Posterior vena cava (tissue), 2 donors: ENCODE measurements around the gene PPFIBP2. TPM values are rescaled to one million over a fixed set of nuclear protein-coding genes. Genes with fewer than 3 reads are reported as not detected.
"Not testable (repeated sequence)": the region's sequence is repeated elsewhere in the genome, so short reads cannot be mapped to it uniquely, and the experiment has no call there.

ENCODE experiments used
- DNase-seq: peaks from one replicate; pipeline ENCODE4 v3.0.0-alpha.2; 2020; ENCODE audit warnings: low spot score
- intact Hi-C, 2 donors: fragments of 100-400 bp; cut with DNase I; formaldehyde crosslinking; loops; one replicate each; pipeline versions ENCODE4 v1.14.1 to v1.14.2; 2022 to 2023
- total RNA-seq, 2 donors: library from RNA; stranded (reverse); fragmentation: NEBNext Ultra II Directional; extraction: Animal tissue kit (Norgen Biotek cat#: 25700); gene quantifications; one replicate each; pipeline ENCODE4 v1.2.1, GENCODE V29; 2021
- donor health status: DM: yes; HTN: yes; CAD: no.
- donor health status: DM: yes; HTN: yes; CAD: no.

PPFIBP2 gene
- total RNA-seq, 2 donors from 2014 or later = 13.8 to 24.6 TPM

DNA sequence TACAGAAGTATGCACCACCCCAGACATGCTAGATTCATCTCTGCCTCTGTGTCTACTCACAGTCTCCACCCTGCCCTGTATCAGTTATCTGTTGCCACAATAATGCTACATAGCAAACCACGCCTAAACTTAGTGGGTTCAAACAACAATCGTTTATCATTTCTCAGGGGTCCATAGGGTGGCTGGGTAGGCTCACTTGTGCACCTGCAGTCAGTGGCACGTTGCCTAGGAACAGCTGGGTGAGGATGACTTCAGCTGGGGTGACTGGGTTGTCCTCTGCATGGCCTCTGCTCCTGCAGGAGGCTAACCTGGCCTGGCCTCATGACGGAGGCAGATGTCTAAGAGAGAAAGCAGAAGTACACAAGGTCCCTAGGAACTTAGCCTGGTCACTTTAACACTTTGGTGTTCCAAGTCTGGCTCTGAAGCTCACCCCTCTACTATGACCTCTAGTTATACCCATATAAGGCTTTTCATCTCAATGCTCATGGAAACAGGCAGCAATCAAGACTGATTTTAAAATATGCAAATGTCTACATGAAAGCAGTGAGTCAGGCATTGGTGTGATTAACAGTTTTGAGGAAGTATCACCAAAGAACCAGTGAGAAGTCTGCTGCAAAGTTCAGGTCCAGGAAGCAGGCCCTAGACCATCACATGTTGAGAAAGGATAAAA lies 17.8 kb upstream of the PPFIBP2 start:
- DNase-seq = no peak
- intact Hi-C loops = no loop called here

DNA sequence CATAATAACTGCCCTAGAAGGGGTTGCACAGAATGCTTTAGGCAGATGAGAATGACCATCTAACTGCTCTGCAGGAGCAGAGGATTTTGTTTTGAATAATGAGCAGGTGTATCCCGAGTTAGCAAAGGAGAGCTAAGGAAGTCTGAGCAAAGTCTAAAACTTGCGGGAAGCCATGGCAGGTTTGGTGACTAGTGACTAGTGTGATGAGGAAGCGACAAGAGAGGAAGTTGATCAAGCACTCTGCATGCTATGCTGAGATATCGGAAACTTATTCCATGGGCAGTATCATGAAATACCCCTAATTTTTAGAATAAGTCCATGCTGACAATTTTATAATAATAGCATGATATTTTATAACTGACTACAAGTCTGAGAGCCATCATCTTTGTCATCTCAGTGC lies 15.6 kb upstream of the PPFIBP2 start:
- no peak for DNase-seq
- intact Hi-C loops = no loop called here

DNA sequence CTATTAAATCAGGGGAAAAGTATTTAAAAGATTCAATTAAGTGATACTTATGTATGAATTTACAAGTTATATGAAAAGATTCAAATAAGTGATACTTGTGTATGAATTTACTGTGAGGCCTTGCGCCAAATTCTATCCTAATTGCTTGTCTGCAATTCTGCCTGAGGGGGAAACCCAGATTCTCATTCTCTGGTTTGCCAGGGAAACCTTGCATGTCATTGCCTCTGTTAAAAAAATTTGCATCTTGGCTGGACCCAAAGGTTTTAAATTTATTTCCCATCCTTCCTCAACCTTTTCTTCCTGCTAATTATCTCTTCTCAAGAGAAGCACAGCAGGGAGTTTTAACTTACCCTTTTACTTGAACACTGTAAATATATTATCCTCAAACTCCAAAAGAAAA lies 14.7 kb upstream of the PPFIBP2 start:
- no peak for DNase-seq
- intact Hi-C loops = no loop called here

DNA sequence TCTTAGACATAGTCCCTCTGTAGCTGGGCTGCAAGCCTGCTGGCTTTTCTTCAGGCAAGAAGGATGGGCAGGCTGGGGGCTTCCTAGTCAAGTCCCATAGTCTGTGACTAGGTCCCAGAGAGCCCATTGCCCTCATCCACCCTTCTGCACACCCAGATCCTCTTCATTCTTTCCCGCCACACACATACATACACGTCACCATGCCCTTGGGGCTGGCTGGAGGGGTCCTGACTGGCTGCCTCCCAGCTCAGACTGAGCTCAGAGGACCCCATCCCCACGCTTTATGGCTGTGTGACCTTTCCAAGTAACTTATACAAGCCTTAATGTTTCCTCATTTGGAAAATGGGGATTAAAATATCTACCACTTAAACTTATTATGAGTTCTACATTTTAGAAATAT lies 13.5 kb upstream of the PPFIBP2 start:
- no peak for DNase-seq
- intact Hi-C loops = no loop called here

DNA sequence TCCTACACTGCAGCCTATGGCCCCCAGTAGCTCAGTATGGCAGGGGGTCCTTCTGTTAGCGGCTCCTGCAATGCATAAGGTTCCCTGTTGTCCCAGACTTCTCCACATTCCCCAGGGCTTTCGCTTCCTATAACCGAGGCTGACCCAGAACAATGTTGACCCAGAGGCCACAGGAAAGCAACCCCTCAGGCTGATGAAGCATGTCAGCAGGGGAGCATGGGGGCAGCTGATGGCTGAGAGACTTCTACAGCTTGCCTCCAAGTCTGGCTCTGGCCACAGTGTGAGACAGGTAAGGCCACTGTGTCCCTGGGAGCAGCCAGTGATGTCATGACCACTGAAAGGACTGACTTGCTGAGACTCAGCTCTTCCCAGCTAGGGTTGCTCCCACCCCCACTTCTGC lies 12.5 kb upstream of the PPFIBP2 start:
- no peak for DNase-seq
- intact Hi-C loops = no loop called here

DNA sequence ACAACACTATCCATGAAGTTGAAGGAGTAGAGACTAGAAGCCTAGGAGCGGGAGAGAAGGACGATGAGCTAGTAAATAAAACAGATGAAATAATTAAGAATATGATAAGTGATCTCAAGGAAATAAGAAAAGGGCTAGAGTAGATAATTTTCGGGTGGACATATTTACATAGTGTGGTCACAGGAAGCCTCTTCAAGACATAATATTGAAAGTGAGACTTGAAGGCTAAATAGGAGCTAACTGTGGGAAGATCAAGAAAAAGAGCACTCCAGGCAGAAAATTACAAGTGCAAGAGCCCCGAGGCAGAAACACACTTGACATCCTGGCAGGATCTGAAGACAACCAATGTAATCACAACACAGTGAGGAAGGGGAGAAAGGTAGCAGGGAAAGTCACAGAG lies 11.9 kb upstream of the PPFIBP2 start:
- DNase-seq = no peak
- intact Hi-C loops = no loop called here

DNA sequence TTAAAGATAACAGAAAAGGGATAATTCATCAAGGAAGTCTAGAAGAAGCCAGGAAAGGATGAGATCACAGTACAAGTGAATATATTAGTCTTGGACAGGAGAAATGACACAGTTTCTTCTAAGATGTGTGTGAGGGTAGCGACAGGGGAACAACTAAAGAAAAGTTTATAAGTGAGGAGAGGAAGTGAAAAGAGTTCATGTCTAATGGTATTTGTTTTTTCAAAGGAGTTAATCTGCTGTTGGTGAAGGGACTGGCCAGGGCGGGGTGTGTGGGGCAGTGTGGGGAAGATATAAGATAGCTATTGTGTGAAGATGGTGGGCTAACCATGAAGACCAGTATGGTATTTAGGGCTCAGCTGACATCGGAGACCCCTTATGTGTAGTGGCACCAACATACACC lies 7.6 kb upstream of the PPFIBP2 start:
- no peak for DNase-seq
- intact Hi-C loops = no loop called here

DNA sequence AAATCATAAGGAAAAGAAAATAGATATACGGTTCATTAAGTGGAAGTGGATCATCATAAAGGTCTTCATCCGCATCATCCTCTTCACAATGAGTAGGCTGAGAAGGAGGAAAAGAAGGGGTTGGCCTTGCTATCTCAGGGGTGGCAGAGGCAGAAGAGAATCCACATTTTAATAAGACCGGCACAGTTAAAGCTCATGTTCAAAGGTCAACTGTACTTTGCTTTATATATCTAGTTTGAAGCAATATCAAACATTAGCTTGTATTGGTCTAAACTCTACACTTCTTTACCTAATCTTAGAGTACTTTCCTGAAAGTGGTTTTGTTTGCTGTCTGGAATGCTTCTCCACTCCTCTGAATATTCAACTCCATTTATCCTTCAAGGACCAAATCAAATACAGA lies 5.7 kb upstream of the PPFIBP2 start:
- no peak for DNase-seq

DNA sequence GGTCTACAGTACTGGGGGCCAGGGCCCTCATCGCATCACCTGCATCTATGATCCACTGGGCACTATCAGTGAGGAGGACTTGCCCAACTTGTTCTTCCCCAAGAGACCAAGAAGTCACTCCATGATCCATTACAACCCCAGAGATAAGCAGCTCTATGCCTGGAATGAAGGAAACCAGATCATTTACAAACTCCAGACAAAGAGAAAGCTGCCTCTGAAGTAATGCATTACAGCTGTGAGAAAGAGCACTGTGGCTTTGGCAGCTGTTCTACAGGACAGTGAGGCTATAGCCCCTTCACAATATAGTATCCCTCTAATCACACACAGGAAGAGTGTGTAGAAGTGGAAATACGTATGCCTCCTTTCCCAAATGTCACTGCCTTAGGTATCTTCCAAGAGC lies 3.8 kb upstream of the PPFIBP2 start:
- DNase-seq = no peak
- intact Hi-C loops = loop anchor here in 1 of 2 donors (10.0 kb wide), 1 partner anchor 65 kb away; no protein-coding TSS in a partner anchor

More for the DNA sequence above, 5.7 kb upstream of the PPFIBP2 start:
- intact Hi-C loops = no loop called here

DNA sequence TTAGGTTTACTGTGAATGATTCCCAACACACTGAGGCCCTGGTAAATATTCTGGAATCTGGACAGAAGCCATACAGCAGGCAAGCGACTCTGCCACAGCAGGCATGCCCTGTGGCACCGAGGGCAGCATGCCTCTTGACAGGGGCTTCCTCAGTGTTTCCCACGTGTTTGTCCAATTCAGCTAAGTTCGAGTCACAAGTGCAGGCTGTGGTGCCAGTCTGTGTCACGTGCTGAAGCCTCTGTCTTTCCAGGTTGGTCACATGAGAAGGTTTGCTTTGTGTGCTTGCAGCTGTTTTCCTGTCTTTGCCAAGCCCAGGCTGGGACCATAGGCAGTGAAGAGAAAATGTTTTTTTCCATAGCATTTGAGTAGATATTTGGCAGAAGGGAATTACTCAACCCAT lies 2.4 kb upstream of the PPFIBP2 start:
- intact Hi-C loops = loop anchor here in 1 of 2 donors (10.0 kb wide), 1 partner anchor 63 kb away; no protein-coding TSS in a partner anchor
- DNase-seq = no peak

DNA sequence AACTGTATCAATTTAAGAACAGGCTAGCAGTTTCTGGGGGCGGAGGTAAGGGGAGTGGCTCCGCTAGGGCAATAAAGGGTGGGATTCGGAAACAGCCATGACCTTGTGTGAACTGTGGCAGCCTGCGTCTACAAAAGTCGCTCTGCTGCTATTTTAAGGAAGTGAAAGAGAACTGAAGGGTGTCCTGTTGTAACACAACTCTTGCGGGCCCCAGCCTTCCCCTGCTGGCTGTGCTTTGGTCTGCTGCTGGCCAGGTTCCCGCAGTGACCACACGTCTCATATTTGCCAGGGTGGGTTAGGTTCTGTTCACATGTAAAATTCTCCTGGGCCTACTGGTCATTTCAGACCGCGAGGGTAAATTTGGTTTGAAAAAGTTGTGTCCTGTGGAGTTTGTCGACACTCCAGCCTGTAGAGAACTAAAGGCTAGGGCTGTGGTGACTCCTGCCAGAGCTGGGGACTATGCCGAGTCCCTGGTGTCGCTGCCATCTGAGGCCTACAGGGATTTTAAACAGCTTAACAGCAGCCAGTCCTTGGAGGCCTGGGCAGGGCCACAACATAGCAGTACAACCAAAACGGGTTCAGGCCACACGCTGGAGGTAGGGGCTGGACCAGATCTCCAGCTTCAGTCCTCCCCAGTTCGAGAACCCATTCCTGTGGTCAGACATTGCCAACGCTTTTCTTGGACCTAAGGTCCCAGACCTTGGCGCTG lies 1.1 kb upstream of the PPFIBP2 start:
- peak; percentile 95 for DNase-seq
- intact Hi-C loops = loop anchor here in 1 of 2 donors (10.0 kb wide), 1 partner anchor 62 kb away; no protein-coding TSS in a partner anchor

DNA sequence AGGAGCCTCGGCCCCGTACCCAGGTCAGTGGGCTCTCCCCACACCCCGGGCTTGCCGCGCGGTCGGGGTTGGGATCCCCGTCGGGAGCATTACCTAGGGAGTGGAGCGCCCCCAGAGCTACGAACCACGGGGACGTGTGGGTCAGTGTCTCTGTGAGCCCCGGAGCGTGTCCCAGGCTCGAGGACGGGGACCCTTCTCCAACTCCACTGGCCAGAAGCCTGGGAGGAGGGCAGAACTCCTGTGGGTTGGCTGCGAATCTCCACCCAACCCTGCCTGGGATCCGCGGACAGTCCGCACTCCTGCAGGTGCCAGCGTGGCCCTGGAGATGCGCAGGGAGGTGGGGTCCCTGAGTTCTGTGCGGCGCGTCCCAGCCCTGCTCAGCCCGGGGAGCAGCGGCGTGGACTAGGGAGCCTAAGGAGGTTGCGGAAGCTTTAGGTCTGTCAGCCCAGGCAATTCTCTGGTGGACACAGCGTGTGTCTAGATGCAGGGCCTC lies 346 bp downstream of the PPFIBP2 start:
- intact Hi-C loops = loop anchor here in 1 of 2 donors (10.0 kb wide), 1 partner anchor 61 kb away; no protein-coding TSS in a partner anchor

DNA sequence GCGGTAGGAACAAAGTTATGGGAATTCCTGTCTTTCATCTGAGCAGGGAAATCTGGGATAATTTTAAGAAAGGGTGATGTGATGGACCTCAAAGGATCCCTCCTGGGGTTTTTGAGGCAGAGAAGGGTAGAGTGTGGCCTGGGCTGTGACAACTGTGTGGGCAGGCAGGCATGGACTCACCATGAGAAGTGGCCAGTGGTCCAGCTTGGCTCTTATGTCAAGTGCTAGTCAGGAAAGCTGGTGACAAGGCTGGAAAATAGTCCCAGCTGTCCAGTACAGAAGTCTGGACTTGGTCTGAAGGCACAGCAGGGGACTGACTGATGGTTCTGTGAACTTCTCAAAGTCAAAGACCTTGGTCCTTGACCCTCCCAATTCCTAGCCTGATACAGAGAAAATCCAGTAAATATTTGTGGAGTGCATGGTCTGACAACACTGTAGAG lies 1.7 kb downstream of the PPFIBP2 start:
- no peak for DNase-seq
- intact Hi-C loops = loop anchor here in 1 of 2 donors (10.0 kb wide), 1 partner anchor 59 kb away; no protein-coding TSS in a partner anchor

More for the DNA sequence above, 346 bp downstream of the PPFIBP2 start:
- DNase-seq = no peak

DNA sequence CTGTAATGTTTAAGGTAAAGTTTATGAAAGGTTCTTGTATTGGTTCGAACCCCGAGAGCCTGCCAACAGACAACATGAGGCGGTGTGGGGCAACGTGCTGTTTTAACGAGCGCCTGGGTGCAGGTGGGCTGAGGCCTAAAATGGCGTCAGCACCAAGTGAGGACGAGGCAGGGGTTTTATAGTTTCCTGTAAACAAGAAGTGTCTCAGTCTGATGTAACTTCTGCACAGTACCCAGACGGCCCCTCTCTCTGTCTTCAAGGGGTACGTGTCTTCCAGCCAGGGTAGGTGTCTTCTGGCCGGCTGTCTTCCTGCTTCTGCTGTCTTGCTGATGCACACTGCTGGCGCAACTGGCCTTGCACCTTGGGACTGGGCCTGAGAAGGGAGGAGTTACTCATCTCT lies 2.7 kb downstream of the PPFIBP2 start:
- intact Hi-C loops = loop anchor here in 1 of 2 donors (10.0 kb wide), 1 partner anchor 58 kb away; no protein-coding TSS in a partner anchor
- DNase-seq = no peak

DNA sequence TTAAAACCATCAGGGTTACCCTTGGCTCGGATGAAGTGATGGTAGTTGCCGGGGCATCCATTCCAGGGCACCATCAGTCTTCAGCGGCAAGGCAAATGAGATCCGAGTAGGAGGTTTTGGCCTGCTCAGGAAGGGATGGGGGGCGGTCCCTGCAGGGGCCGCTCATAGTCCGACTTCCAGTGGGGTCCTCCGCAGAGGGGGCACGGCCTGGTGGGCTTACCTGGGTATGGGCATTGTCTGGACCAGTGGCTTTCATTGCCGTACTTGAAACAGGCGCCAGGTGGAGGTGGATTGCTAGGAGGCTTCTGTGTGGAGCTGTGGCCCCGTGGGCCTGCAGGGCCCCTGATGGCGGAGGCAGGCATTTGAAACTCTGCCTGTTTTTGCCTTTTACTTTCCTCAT lies 3.9 kb downstream of the PPFIBP2 start:
- intact Hi-C loops = loop anchor here in 1 of 2 donors (10.0 kb wide), 1 partner anchor 57 kb away; no protein-coding TSS in a partner anchor
- DNase-seq = not testable (repeated sequence)

DNA sequence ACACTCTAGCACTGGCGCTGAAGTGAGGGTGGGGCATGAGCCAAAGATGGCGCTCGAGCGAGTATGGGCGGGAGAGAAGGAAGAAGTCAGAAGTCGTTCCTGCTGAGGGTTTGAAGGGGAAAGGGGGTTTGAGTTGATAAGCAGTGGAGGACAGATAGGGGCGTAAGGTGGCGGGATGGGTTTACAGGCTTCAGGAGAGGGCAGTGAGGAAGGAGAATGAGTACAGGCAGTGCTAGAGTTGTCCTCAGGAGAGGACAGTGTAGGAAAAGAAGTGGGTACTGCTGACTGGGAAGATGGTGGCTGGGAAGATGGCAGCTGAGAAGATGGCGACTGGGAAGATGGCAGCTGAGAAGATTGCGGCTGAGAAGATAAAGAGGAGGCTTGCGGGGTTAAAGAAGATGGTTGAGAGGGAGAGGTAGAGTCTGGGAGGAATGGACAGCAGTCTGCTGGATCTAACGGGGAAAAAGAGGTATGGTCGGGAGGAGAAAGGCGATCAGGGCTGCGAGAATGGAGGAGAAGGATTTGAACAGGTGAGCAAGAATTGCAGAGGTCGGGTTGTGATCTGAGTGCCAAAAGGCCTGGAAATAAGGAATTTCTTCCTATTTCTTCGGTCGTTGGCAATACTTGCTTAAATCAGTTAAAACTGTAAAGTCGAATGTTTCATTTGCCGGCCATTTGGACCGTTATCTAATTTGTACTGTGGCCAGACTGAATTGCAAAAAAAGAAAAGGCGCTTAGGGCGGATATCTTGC lies 5.2 kb downstream of the PPFIBP2 start:
- intact Hi-C loops = loop anchor here in 1 of 2 donors (10.0 kb wide), 1 partner anchor 56 kb away; no protein-coding TSS in a partner anchor
- no peak for DNase-seq

DNA sequence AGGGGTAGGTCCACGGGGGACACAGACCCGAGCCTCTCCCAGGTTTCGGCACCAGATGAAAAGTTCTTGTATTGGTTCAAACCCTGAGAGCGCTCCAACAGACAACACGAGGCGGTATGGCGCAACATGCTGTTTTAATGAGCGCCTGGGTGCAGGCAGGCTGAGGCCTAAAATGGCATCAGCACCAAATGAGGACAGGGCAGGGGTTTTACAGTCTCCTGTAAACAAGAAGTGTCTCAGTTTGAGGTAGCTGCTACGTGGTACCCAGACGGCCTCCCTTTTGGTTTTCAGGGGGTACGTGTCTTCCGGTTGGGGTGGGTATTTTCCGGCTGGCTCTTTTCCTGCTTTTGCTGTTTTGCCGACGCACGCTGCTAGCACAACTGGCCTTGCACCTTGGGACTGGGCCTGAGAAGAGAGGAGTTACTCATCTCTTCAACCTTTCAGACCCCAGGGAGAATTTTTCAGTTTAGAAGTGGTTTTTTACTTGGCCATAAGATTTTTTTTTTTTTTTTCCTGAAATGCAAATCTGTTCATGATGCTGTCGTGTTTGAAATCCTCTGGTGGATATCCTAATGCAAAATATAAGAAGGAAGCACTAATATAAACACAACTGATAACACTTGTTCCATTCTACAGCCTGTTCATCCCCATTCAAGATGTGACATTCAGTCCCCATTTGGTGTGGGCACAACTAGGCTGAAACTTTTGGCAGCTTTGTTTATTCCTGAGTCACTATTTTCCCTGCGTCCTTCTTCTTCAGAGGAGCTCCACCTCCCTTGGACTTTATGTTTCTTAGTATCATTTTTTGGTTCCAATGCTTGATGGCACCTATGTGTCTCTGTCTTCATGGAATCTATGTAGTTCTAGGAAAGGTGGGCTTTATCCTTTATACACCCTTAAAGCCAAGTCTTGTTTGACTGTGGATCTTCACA lies 6.5 kb downstream of the PPFIBP2 start:
- DNase-seq = no peak
- intact Hi-C loops = no loop called here

DNA sequence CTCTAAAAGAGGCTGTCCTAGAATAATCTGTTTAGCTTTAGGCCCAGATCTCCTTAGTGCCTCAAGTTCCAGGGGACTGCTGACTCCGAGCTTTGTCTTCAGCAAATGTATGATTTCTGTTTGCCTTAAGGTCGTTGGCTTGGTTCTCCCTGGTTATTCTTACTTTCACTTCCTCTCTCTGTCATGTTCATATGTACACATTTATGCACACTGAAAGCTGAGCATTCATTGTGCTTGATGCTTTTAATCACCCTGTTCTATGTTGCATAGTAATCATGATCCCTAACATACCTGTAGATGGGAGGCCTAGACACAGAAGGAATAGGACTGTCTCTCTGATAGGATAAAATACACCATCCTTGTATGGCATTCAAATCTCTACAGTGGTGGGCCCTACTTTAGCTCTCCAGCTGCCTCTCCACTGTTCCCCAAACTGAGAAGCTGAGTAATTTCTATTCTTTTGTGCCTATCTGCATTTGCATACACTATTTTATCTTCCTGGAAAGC lies 7.2 kb downstream of the PPFIBP2 start:
- intact Hi-C loops = no loop called here
- no peak for DNase-seq
